Subcutaneous adipose tissue (tissue), 4 donors: ENCODE results near the gene CCDC88B. TPM values are rescaled to one million over a fixed set of nuclear protein-coding genes. Genes with fewer than 3 reads are reported as not detected.

Experiments
- total RNA-seq, 4 donors: library from RNA; depleted of rRNA; stranded (reverse); fragments of >200 nt; gene quantifications; one replicate each; pipeline ENCODE4 v1.1.0, GENCODE V29; 2016
- TF ChIP-seq, protein P1 (sequence below): fragments of 450-650 bp; IDR thresholded peaks from one replicate; pipeline ENCODE4 v1.5.1; 2016; ENCODE audit warnings: low read depth, mild to moderate bottlenecking, control low read depth, antibody characterized with exemption, moderate library complexity

CCDC88B gene
- total RNA-seq, 4 donors from 2014 or later, result 7.0 to 18.2 (median 11.2) TPM

DNA sequence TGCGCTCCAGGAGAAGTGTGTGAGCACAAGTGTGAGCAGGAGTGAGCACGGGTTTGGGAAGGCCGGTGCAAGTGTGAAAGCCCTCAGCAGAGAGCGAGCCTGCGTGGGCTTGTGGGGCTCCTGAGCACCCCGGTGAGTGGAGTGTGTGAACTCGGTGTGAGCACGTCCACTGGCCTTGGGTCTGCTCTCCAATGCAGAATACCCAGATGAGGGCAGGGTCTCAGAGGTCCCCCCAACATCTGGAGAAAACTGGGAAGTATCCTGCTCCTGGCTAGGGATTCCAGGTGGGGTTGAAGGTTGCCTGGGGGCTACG, 33.5 kb upstream of the CCDC88B start:
- TF ChIP-seq, protein P1, sequence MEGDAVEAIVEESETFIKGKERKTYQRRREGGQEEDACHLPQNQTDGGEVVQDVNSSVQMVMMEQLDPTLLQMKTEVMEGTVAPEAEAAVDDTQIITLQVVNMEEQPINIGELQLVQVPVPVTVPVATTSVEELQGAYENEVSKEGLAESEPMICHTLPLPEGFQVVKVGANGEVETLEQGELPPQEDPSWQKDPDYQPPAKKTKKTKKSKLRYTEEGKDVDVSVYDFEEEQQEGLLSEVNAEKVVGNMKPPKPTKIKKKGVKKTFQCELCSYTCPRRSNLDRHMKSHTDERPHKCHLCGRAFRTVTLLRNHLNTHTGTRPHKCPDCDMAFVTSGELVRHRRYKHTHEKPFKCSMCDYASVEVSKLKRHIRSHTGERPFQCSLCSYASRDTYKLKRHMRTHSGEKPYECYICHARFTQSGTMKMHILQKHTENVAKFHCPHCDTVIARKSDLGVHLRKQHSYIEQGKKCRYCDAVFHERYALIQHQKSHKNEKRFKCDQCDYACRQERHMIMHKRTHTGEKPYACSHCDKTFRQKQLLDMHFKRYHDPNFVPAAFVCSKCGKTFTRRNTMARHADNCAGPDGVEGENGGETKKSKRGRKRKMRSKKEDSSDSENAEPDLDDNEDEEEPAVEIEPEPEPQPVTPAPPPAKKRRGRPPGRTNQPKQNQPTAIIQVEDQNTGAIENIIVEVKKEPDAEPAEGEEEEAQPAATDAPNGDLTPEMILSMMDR, result no peak

DNA sequence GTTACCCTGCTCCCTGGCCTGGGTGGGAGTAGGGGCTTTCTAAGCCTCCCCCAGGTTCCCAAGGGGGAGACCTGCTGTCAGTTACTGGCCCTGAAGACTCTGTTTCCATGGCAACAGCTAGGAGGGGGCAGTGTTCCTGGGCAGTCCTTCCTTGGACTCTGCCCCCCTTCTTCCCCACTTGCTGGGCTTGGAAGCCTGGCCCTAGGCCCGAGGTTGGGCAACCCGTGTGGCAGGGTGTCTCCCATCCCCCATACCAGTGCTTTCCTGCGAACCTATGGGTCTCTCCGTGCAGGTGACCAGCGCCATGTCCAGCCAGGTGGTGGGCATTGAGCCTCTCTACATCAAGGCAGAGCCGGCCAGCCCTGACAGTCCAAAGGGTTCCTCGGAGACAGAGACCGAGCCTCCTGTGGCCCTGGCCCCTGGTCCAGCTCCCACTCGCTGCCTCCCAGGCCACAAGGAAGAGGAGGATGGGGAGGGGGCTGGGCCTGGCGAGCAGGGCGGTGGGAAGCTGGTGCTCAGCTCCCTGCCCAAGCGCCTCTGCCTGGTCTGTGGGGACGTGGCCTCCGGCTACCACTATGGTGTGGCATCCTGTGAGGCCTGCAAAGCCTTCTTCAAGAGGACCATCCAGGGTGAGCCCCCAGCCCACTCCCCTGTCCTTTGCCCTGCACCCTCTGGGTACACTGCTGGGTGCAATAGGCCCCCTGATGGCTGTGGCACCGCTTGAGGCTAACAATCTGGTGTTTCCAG, 33.0 kb upstream of the CCDC88B start:
- TF ChIP-seq, protein P1, result no peak

DNA sequence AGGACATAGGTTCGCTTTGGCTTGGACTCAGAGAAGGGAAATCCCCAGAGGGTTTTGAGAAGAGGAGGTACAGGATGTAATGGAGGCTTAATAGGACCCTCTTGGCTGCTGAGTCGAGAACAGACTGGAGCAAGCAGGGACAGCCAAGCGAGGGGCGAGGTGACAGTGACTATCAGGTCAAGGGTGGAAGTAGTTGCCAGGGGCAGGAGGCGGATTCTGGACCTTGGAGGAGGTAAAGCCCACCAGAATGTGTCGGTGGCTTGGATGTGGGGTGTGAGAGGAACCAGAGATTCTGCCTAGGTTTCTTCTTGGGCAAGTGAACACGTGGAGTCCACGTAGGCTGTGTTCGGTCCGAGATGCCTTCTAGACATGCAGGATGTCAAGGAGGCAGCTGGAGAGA, 27.1 kb upstream of the CCDC88B start:
- TF ChIP-seq, protein P1, result no peak

DNA sequence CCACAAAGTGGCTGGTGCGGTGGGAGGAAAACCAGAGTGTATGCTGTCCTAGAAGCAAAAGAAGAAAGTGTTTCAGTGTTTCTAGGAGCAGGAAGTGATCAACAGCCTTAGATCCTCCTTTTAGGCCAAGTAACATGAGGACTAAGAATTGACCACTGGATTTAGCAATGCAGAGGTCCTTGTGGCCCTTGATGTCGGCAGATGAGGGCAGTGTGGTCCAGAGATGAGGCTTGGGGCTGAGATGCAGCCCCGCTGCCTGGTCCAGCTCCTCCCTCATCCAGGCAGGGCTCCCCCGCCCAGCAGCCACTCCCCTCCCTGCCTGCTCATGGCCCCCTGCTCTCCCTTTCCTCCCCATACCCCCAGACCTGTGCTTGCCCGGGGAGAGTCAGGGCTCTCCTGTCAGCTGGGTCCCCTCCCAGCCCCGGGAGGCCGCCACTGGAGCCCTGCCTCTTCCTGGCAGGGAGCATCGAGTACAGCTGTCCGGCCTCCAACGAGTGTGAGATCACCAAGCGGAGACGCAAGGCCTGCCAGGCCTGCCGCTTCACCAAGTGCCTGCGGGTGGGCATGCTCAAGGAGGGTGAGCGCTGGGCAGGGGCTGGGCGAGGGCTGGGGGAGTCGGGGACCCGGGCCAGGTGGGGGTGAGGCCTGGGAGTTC, 26.4 kb upstream of the CCDC88B start:
- TF ChIP-seq, protein P1, result no peak

DNA sequence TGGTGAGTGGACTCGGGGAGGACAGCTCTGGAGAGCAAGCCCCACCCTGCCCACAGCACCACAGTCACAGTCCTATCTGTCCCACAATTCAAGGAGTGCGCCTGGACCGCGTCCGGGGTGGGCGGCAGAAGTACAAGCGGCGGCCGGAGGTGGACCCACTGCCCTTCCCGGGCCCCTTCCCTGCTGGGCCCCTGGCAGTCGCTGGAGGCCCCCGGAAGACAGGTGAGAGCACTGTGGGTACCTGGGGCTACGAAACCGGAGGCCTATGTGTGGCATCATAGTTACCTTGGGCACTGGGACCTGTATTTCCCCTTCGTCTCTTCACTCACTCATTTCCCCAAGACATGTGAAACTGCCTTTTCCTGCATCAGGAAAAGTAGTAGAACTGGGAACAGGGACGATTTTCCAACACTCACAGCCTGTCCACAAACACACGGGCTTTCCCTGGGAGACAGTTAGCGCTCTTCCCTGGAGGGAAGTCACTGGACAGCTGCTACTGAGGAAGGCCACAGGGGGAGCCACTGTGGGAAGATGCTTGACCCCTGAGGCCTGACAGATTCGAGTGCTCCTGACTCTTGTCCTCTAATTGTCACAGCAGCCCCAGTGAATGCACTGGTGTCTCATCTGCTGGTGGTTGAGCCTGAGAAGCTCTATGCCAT, 25.7 kb upstream of the CCDC88B start:
- TF ChIP-seq, protein P1, result no peak

DNA sequence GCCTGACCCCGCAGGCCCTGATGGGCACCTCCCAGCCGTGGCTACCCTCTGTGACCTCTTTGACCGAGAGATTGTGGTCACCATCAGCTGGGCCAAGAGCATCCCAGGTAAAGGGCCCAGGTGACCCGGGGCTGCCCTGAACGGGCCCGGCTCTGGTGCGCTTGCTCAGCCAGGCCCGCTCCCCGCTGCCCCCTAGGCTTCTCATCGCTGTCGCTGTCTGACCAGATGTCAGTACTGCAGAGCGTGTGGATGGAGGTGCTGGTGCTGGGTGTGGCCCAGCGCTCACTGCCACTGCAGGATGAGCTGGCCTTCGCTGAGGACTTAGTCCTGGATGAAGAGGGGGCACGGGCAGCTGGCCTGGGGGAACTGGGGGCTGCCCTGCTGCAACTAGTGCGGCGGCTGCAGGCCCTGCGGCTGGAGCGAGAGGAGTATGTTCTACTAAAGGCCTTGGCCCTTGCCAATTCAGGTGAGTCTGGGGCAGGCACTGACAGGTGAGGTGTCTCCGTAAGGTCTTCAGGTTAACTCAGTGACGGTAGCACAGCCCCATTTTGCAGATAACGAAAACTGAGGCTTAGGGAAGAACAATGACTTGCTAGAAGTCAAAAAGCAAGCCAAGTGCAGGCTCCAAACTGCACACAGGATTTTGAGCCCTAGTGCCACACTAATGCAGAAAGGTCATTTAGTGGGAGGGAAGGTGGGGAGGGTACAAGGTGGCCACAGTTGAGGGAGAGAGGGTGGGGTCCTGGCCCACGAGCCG, 25.0 kb upstream of the CCDC88B start:
- TF ChIP-seq, protein P1, result no peak
